HEK293 (cell line): ENCODE measurements around the gene HNF1B.

ENCODE experiments used
- CTCF ChIA-PET: fragments of 350-600 bp; formaldehyde crosslinking; extraction: SDS; loops from one replicate; lab custom pipeline; 2021; ENCODE audit warnings: antibody characterized with exemption; lab: Yijun Ruan, JAX
- POLR2A ChIA-PET: fragments of 300-600 bp; formaldehyde crosslinking; extraction: SDS; loops from one replicate; lab custom pipeline; 2020; ENCODE audit warnings: antibody characterized with exemption, inconsistent platforms; lab: Yijun Ruan, JAX
- H3K27ac ChIP-seq: fragments of 200-500 bp; sonication (Bioruptor generic); 2 replicates; pipeline ENCODE4 v1.5.1; 2014; ENCODE audit warnings: low read depth, low read length, control low read depth, inconsistent platforms; ENCODE audit errors: extremely low read depth
- H3K36me3 ChIP-seq, 2 experiments: fragments of 200-500 bp in 1 of 2; sonication (Bioruptor generic) in 1 of 2; 1 replicate in 1 of 2; 2 replicates in 1 of 2; pipeline ENCODE4 v1.5.1; 2014 to 2017; ENCODE audit warnings: inconsistent platforms in 2 of 2, low read length in 2 of 2; ENCODE audit not compliant: control insufficient read depth in 2 of 2, insufficient read depth in 1 of 2
- H3K4me1 ChIP-seq: fragments of 200-500 bp; sonication (Bioruptor generic); 2 replicates; pipeline ENCODE4 v1.5.1; 2014; ENCODE audit warnings: mild to moderate bottlenecking, low read length, inconsistent platforms; ENCODE audit not compliant: control insufficient read depth, insufficient read depth
- H3K4me3 ChIP-seq: 2 replicates; pipeline ENCODE4 v1.5.1; 2011; ENCODE audit warnings: low read depth, mild to moderate bottlenecking, control low read depth, low read length, moderate library complexity
- H3K9me3 ChIP-seq: fragments of 200-500 bp; sonication (Bioruptor generic); 2 replicates; pipeline ENCODE4 v1.5.1; 2014; ENCODE audit warnings: low read depth, low read length, inconsistent platforms; ENCODE audit not compliant: control insufficient read depth, insufficient read depth
- FEZF1 ChIP-seq: fragments of 450-650 bp; formaldehyde crosslinking; IDR thresholded peaks from 2 replicates; pipeline ENCODE4 v1.5.1; 2016; ENCODE audit warnings: missing biosample characterization, missing genetic modification characterization
- INSM2 ChIP-seq: fragments of 450-650 bp; formaldehyde crosslinking; IDR thresholded peaks from 2 replicates; pipeline ENCODE4 v1.5.1; 2016; ENCODE audit warnings: missing biosample characterization, missing genetic modification characterization
- SP2 ChIP-seq: fragments of 450-650 bp; formaldehyde crosslinking; IDR thresholded peaks from 2 replicates; pipeline ENCODE4 v1.5.1; 2016; ENCODE audit warnings: missing biosample characterization, missing genetic modification characterization
- ZBTB44 ChIP-seq: fragments of 450-650 bp; IDR thresholded peaks from 2 replicates; pipeline ENCODE4 v1.5.1; 2018; ENCODE audit warnings: missing biosample characterization, mild to moderate bottlenecking, missing genetic modification characterization
- ZBTB49 ChIP-seq: fragments of 450-650 bp; formaldehyde crosslinking; IDR thresholded peaks from 2 replicates; pipeline ENCODE4 v1.5.1; 2016; ENCODE audit warnings: missing biosample characterization, missing genetic modification characterization, low read depth
- ZNF140 ChIP-seq: fragments of 450-650 bp; formaldehyde crosslinking; IDR thresholded peaks from 2 replicates; pipeline ENCODE4 v1.5.1; 2016; ENCODE audit warnings: missing biosample characterization, missing genetic modification characterization
- ZNF174 ChIP-seq: fragments of 450-650 bp; formaldehyde crosslinking; IDR thresholded peaks from 2 replicates; pipeline ENCODE4 v1.5.0; 2017; ENCODE audit warnings: missing biosample characterization, mild to moderate bottlenecking, missing genetic modification characterization
- ZNF19 ChIP-seq: fragments of 450-650 bp; formaldehyde crosslinking; IDR thresholded peaks from 2 replicates; pipeline ENCODE4; 2016; ENCODE audit warnings: missing biosample characterization, missing genetic modification characterization, low read depth
- ZNF221 ChIP-seq: fragments of 450-650 bp; formaldehyde crosslinking; IDR thresholded peaks from 2 replicates; pipeline ENCODE4 v1.5.1; 2017; ENCODE audit warnings: missing biosample characterization, missing genetic modification characterization, borderline replicate concordance
- ZNF239 ChIP-seq: fragments of 450-650 bp; formaldehyde crosslinking; IDR thresholded peaks from 2 replicates; pipeline ENCODE4 v1.5.1; 2016; ENCODE audit warnings: missing biosample characterization, missing genetic modification characterization
- ZNF266 ChIP-seq: fragments of 450-650 bp; formaldehyde crosslinking; IDR thresholded peaks from 2 replicates; pipeline ENCODE4 v1.5.1; 2016; ENCODE audit warnings: missing biosample characterization, missing genetic modification characterization, low read depth
- ZNF280D ChIP-seq: fragments of 450-650 bp; formaldehyde crosslinking; IDR thresholded peaks from 2 replicates; pipeline ENCODE4 v1.5.1; 2016; ENCODE audit warnings: missing biosample characterization, missing genetic modification characterization
- ZNF302 ChIP-seq: fragments of 450-650 bp; formaldehyde crosslinking; IDR thresholded peaks from 2 replicates; pipeline ENCODE4 v1.5.1; 2016; ENCODE audit warnings: missing biosample characterization, missing genetic modification characterization, low read depth
- ZNF324 ChIP-seq: fragments of 450-650 bp; formaldehyde crosslinking; IDR thresholded peaks from 2 replicates; pipeline ENCODE4 v1.5.1; 2016; ENCODE audit warnings: missing biosample characterization, missing genetic modification characterization
- ZNF548 ChIP-seq: fragments of 450-650 bp; formaldehyde crosslinking; IDR thresholded peaks from 2 replicates; pipeline ENCODE4 v1.5.1; 2016; ENCODE audit warnings: missing biosample characterization, missing genetic modification characterization
- ZNF580 ChIP-seq: fragments of 450-650 bp; formaldehyde crosslinking; IDR thresholded peaks from 2 replicates; pipeline ENCODE4 v1.5.1; 2016; ENCODE audit warnings: missing biosample characterization, missing genetic modification characterization
- ZNF654 ChIP-seq: fragments of 450-650 bp; formaldehyde crosslinking; IDR thresholded peaks from 2 replicates; pipeline ENCODE4 v1.5.1; 2016; ENCODE audit warnings: low read depth, missing biosample characterization, missing genetic modification characterization
- ZNF692 ChIP-seq: fragments of 450-650 bp; formaldehyde crosslinking; IDR thresholded peaks from 2 replicates; pipeline ENCODE4 v1.5.1; 2016; ENCODE audit warnings: missing biosample characterization, missing genetic modification characterization
- ZNF747 ChIP-seq: fragments of 450-650 bp; formaldehyde crosslinking; IDR thresholded peaks from 2 replicates; pipeline ENCODE4 v1.5.1; 2016; ENCODE audit warnings: missing biosample characterization, missing genetic modification characterization
- ZNF776 ChIP-seq: fragments of 450-650 bp; formaldehyde crosslinking; IDR thresholded peaks from 2 replicates; pipeline ENCODE4 v1.5.0; 2017; ENCODE audit warnings: missing biosample characterization, missing genetic modification characterization, borderline replicate concordance
- ZSCAN30 ChIP-seq: fragments of 450-650 bp; IDR thresholded peaks from 2 replicates; pipeline ENCODE4 v1.5.1; 2018; ENCODE audit warnings: missing biosample characterization, mild to moderate bottlenecking, missing genetic modification characterization, moderate library complexity

The HNF1B gene

DNA sequence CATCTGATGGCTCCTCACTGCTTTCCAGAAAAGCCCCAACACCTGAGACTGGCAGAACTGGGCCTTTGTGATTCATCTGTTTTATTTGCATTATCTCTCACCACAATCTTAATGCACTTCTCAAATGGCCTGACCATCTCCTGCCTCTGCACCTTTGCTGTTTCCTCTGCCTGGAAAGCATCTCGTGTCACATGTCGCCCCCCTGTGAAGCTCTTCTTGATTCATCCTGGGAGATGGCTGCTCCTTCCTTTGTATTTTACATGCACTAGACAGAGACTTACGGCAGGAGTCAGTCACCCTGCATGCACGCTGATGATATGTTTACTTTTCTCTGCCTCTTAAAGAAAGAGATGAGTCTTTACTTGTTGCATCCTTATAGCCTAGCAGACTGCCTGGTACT, 30.0 kb downstream of the HNF1B start (continued):
- TF ChIP-seq ZNF776 (tag by site-specific recombination) (no peak), ZBTB49 (tag by site-specific recombination) (no peak)

GRCh38 chr17:37713624-37714023, 31.2 kb downstream of the HNF1B start:
- ChIA-PET POLR2A (no interaction called here), CTCF (interaction anchor here (0.9 to 3.5 kb wide), 2 partner anchors 8 to 12 kb away, joined by 3 to 15 read pairs; no protein-coding TSS in a partner anchor)
- H3K27ac ChIP-seq, result no peak overlapping the region
- H3K4me3 ChIP-seq, result no peak overlapping the region
- H3K36me3 ChIP-seq, result no peaks in the 10 kb centered on the region
- no peaks in the 10 kb centered on the region for H3K9me3 ChIP-seq
- TF ChIP-seq ZNF266 (tag by site-specific recombination) (no peak), FEZF1 (no peak), ZNF19 (tag by site-specific recombination) (no peak), INSM2 (tag by site-specific recombination) (no peak), ZNF548 (tag by site-specific recombination) (no peak), ZBTB44 (tag by site-specific recombination) (no peak), SP2 (tag by site-specific recombination) (no peak), ZNF174 (tag by site-specific recombination) (no peak), ZNF324 (tag by site-specific recombination) (no peak), ZSCAN30 (no peak), ZNF221 (tag by site-specific recombination) (no peak), ZNF280D (no peak), ZNF580 (tag by site-specific recombination) (no peak), ZNF239 (no peak), ZNF692 (no peak), ZNF140 (tag by site-specific recombination) (no peak), ZNF302 (no peak), ZNF747 (tag by site-specific recombination) (no peak), ZNF654 (tag by site-specific recombination) (no peak)
- H3K4me1 ChIP-seq, result peaks cover 11% of the 10 kb centered on the region
